B cell (primary cell): Measurements from ENCODE around the gene ZNF138. TPM values are rescaled to one million over a fixed set of nuclear protein-coding genes. Genes with fewer than 3 reads are reported as not detected.

Experiments used
- ATAC-seq: fragments of 200-7000 bp; cut with Tn5 transposase; one replicate; pipeline ENCODE4 v1.10.0; 2021; ENCODE audit warnings: low read depth, mild to moderate bottlenecking, moderate number of reproducible peaks, moderate library complexity
- CTCF ChIA-PET: fragments of 350-600 bp; sonication (Branson Sonifier 250); formaldehyde crosslinking; loops from one replicate; lab custom pipeline; 2021; ENCODE audit warnings: antibody characterized with exemption, inconsistent platforms; lab: Charles Lee
- POLR2A ChIA-PET: fragments of 350-600 bp; sonication (Branson Sonifier 250); formaldehyde crosslinking; loops from one replicate; lab custom pipeline; 2021; ENCODE audit warnings: antibody characterized with exemption; lab: Charles Lee
- DNase-seq: peaks from one replicate; pipeline ENCODE4 v3.0.0; 2013
- H2AFZ ChIP-seq: 2 replicates; pipeline ENCODE4 v1.6.1; 2012; ENCODE audit warnings: mild to moderate bottlenecking, low read depth, low read length; ENCODE audit not compliant: insufficient read depth, poor library complexity, severe bottlenecking
- H3K27ac ChIP-seq, 2 donors: 1 replicate in 1 of 2; 2 replicates in 1 of 2; pipeline ENCODE4 v1.5.1; 2012 to 2013; ENCODE audit warnings: low read length in 2 of 2, mild to moderate bottlenecking in 2 of 2, moderate library complexity in 1 of 2
- H3K27me3 ChIP-seq, 4 experiments: fragments of 200-600 bp in 1 of 4; sonication (generic) in 1 of 4; replicated peaks in 1 of 4; 1 replicate in 2 of 4; 2 replicates in 2 of 4; pipeline versions ENCODE4 v1.6.1 to v1.7.0; 2013 to 2016; ENCODE audit warnings: low read length in 3 of 4, mild to moderate bottlenecking in 2 of 4, mixed read lengths in 1 of 4, moderate library complexity in 1 of 4; ENCODE audit not compliant: insufficient read depth in 4 of 4, control insufficient read depth in 3 of 4; ENCODE audit errors: control extremely low read depth in 1 of 4
- H3K36me3 ChIP-seq, 2 experiments: replicated peaks in 1 of 2; 1 replicate in 1 of 2; 2 replicates in 1 of 2; pipeline versions ENCODE4 v1.6.1 to v1.7.1; 2013; ENCODE audit warnings: low read length in 1 of 2; ENCODE audit not compliant: insufficient read depth in 2 of 2, control insufficient read depth in 1 of 2; ENCODE audit errors: control extremely low read depth in 1 of 2, extremely low read depth in 1 of 2
- H3K4me1 ChIP-seq, 2 donors: fragments of 200-600 bp in 1 of 2; sonication (generic) in 1 of 2; 1 replicate in 1 of 2; 2 replicates in 1 of 2; pipeline versions ENCODE4 v1.5.1 to v1.6.1; 2013 to 2017; ENCODE audit warnings: low read length in 2 of 2; ENCODE audit not compliant: control insufficient read depth in 2 of 2, insufficient read depth in 2 of 2
- H3K4me2 ChIP-seq: replicated peaks from 2 replicates; pipeline ENCODE3; 2012; ENCODE audit warnings: mild to moderate bottlenecking, low read depth, low read length; ENCODE audit not compliant: poor library complexity, severe bottlenecking
- H3K4me3 ChIP-seq, 5 experiments: fragments of 200-600 bp in 1 of 5; sonication (generic) in 1 of 5; 1 replicate in 3 of 5; 2 replicates in 2 of 5; pipeline versions ENCODE4 v1.5.1 to v1.7.0; 2011 to 2016; ENCODE audit warnings: low read length in 4 of 5, mild to moderate bottlenecking in 4 of 5, low read depth in 2 of 5, control low read depth in 1 of 5, moderate library complexity in 1 of 5; ENCODE audit not compliant: insufficient read depth in 1 of 5; ENCODE audit errors: control extremely low read depth in 1 of 5, extremely low read depth in 1 of 5
- H3K79me2 ChIP-seq: fragments of 200-600 bp; sonication (generic); one replicate; pipeline ENCODE4 v1.6.0; 2016; ENCODE audit warnings: low read length; ENCODE audit not compliant: control insufficient read depth, insufficient read depth
- H3K9ac ChIP-seq: fragments of 200-600 bp; sonication (generic); 2 replicates; pipeline ENCODE4 v1.6.1; 2017; ENCODE audit warnings: mild to moderate bottlenecking, low read length, moderate library complexity
- H3K9me3 ChIP-seq, 3 donors: one replicate each; pipeline versions ENCODE4 v1.6.1 to v1.7.1; 2013; ENCODE audit warnings: low read length in 2 of 3; ENCODE audit not compliant: control insufficient read depth in 2 of 3, insufficient read depth in 1 of 3; ENCODE audit errors: control extremely low read depth in 1 of 3
- H4K20me1 ChIP-seq: 2 replicates; pipeline ENCODE4 v1.6.0; 2012; ENCODE audit warnings: mild to moderate bottlenecking, low read length; ENCODE audit not compliant: insufficient read depth, control insufficient read depth, poor library complexity, severe bottlenecking
- H3K27ac Mint-ChIP-seq: one replicate; pipeline ENCODE4 v1.8.0; 2021; ENCODE audit warnings: mixed read lengths
- H3K27me3 Mint-ChIP-seq: one replicate; pipeline ENCODE4 v1.8.0; 2021; ENCODE audit warnings: mixed read lengths
- H3K4me1 Mint-ChIP-seq: one replicate; pipeline ENCODE4 v1.8.0; 2021; ENCODE audit warnings: mixed read lengths
- H3K4me3 Mint-ChIP-seq: one replicate; pipeline ENCODE4 v1.8.0; 2021; ENCODE audit warnings: mixed read lengths
- H3K9me3 Mint-ChIP-seq: one replicate; pipeline ENCODE4 v1.8.0; 2022; ENCODE audit warnings: mixed read lengths; ENCODE audit not compliant: insufficient read depth
- CTCF ChIP-seq: fragments of 200-600 bp; IDR thresholded peaks from one replicate; pipeline ENCODE4 v1.8.0; 2022; ENCODE audit warnings: antibody characterized with exemption, mild to moderate bottlenecking
- EZH2 ChIP-seq: IDR thresholded peaks from 2 replicates; pipeline ENCODE4 v1.6.1; 2012; ENCODE audit warnings: borderline replicate concordance, low read depth, mild to moderate bottlenecking, moderate library complexity, low read length; ENCODE audit not compliant: insufficient read depth, poor library complexity, severe bottlenecking
- WGBS: methylation state at CpG from one replicate; pipeline ENCODE4 v1.1.5; 2013; ENCODE audit warnings: missing lambda C conversion rate; ENCODE audit not compliant: insufficient coverage; 5-methylcytosine and 5-hydroxymethylcytosine counted together
- intact Hi-C: fragments of 100-400 bp; cut with micrococcal nuclease; formaldehyde crosslinking; loops from one replicate; pipeline ENCODE4 v1.10.0; 2022
- polyA plus RNA-seq: library from polyadenylated mRNA; depleted of rRNA; stranded (reverse); fragments of >200 nt; gene quantifications from 2 replicates; pipeline ENCODE4 v1.2.3, GENCODE V29; 2012
- total RNA-seq, 2 donors: library from RNA; stranded (reverse); fragments of 120-200 nt in 1 of 2; gene quantifications; 1 replicate in 1 of 2; 2 replicates in 1 of 2; pipeline versions ENCODE4 v1.2.3 to v1.2.4, GENCODE V29; 2013 to 2022

ZNF138 gene
- total and polyA plus RNA-seq, 2 donors (not counting 1 experiment from before 2014, with no cell fraction given): 10.1 to 26.6 TPM

GRCh38 chr7:64863969-64864368, 69.7 kb downstream of the ZNF138 start:
- Histone ChIP-seq H3K9me3 (peaks cover 0 to 24% (median 0%) of the 10 kb centered on the region in 3 donors), H3K9ac (no peak overlapping the region), H3K4me3 (no peak overlapping the region), H3K79me2 (no peaks in the 10 kb centered on the region), H4K20me1 (no peaks in the 10 kb centered on the region), H3K36me3 (no peaks in the 10 kb centered on the region), H3K27ac (no peak overlapping the region), H2AFZ (no peak overlapping the region), H3K4me1 (no peaks in the 10 kb centered on the region), H3K4me2 (no peak overlapping the region), H3K27me3 (no peaks in the 10 kb centered on the region)
- 92% methylated on average over 7 of the region's 7 CpGs for WGBS
- no peak overlapping the region for H3K27ac Mint-ChIP-seq
- ATAC-seq: no peak
- intact Hi-C loops: no loop called here
- TF ChIP-seq EZH2 (no peak), CTCF (no peak)
- no peaks in the 10 kb centered on the region for H3K4me1 Mint-ChIP-seq
- H3K9me3 Mint-ChIP-seq: no peaks in the 10 kb centered on the region
- no peaks in the 10 kb centered on the region for H3K27me3 Mint-ChIP-seq
- POLR2A ChIA-PET: no interaction called here
- no peak for DNase-seq
- CTCF ChIA-PET: no interaction called here
- no peak overlapping the region for H3K4me3 Mint-ChIP-seq

- no peaks in the 10 kb centered on the region for H3K27me3 Mint-ChIP-seq
- Histone ChIP-seq H3K4me2 (no peak overlapping the region), H2AFZ (no peak overlapping the region), H3K27me3 (no peaks in the 10 kb centered on the region), H4K20me1 (no peaks in the 10 kb centered on the region), H3K36me3 (no peaks in the 10 kb centered on the region), H3K27ac (no peak overlapping the region), H3K79me2 (no peaks in the 10 kb centered on the region), H3K4me3 (no peak overlapping the region), H3K9ac (no peak overlapping the region), H3K4me1 (no peaks in the 10 kb centered on the region), H3K9me3 (peaks cover 0 to 48% (median 0%) of the 10 kb centered on the region in 3 donors)
- DNase-seq: no peak
- ChIA-PET CTCF (no interaction called here), POLR2A (no interaction called here)
- no peak for ATAC-seq
- H3K4me1 Mint-ChIP-seq: no peaks in the 10 kb centered on the region
- H3K27ac Mint-ChIP-seq: no peak overlapping the region
- no peaks in the 10 kb centered on the region for H3K9me3 Mint-ChIP-seq
- no peak overlapping the region for H3K4me3 Mint-ChIP-seq
- 94% methylated on average over 17 of the region's 18 CpGs for WGBS
- intact Hi-C loops: no loop called here
- no peak for TF ChIP-seq EZH2
- TF ChIP-seq CTCF: no peak
Measured at GRCh38 chr7:64867863-64868440, 73.7 kb downstream of the ZNF138 start.
